NCI-H82 treated with DMSO at 0.1 percent for 48 hours (cell line): ENCODE data around the gene ARL13B.
"Not testable (repeated sequence)": the region's sequence is repeated elsewhere in the genome, so short reads cannot be mapped to it uniquely, and the experiment has no call there.

Experiments used
- DNase-seq: peaks from one replicate; lab custom pipeline; 2025; ENCODE audit not compliant: unreplicated experiment; lab: John Stamatoyannopoulos, UW

The ARL13B gene

DNA sequence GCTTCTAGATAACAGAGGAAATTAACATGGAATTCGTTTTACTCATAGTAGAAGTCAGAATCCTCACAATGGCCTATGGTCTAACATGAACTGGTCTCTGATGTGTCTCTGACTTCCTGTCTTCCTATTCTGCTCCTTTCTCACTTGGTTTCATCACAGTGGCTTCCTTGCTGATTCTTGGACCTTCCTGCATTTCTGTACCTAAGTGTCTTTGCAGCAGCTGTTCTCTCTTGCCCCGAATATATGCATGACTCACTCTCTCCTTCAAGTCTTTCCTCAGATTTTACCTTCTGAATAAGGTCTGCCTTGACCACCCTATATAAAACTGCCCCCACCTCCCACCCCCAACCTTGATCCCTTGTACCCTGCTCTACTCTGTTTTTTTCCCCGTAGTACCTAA lies 14.1 kb downstream of the ARL13B start:
- DNase-seq = no peak

DNA sequence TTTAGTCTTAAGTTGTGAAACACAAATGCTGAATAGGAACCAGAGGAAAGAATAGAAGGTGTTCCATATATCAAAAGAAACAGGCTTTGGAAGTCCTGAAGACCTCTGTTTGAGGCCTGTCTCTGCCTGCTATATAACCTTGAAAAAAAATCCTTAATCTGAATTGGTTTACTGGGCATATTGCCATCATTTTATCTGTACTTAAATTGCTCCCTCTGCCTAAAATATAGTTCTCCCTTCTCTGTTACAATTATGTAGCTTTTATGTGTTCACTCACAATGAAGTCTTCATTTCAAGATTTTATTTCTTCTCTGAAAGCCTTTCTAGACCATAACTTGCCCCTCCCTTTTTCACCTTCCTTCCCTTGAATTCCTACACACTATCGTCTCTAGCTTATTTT lies 21.2 kb downstream of the ARL13B start:
- DNase-seq = no peak

DNA sequence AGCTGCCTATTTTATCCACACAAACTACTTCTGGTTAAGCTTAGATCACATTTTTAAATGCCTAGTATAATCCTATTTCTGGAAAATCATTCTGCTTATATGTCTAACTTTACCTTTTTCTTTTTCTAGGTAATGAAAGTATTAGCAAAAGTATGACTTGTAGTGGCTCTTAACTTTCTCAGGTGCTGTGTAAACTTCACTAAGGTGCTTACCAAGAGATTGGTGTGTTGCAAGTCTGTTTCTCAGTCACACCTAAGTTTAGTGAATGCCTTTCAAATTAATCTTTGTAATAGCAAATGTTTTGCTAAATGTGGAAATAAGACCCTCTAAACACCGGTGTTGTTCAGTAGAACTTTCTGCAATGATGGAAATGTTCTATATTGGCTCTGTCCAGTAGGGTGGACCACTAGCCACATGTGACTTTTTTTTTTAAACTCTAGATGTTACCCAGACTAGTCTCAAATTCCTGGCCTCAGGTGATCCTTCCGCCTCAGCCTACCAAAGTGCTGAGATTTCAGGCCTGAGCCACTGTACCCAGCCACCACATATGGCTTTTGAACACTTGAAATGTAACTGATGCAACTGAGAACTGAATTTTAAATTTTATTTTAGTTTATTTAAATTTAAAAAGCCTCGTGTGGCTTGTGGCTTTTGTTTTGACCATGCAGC lies 22.0 kb downstream of the ARL13B start:
- no peak for DNase-seq

DNA sequence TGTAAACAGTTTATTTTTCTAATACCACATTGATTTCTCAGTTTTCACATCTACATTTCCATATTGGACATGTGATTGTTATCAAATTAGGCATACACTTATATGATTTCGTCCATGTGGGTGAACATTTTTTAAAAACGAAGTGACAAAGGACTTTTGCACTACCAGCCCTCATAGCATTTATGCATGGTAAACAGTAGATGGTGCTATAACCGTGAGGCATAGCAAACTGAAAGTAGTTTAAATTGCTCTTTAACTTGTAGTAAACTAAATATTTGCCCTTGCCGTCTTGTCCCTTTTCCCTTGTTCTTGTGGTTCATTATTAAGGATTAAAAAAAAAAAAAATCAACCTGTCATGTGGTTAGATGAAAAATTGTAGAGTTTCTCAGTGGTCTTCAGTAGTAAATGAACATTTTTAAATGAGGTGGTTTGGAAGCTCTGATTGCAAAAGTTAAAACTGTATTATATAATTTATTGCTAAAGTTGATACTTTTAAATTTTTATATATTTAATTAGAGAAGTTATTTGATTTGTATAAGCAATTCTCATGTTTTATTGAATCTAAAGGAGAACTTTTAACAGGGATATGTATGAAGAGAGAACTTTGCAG lies 24.5 kb downstream of the ARL13B start:
- no peak for DNase-seq

DNA sequence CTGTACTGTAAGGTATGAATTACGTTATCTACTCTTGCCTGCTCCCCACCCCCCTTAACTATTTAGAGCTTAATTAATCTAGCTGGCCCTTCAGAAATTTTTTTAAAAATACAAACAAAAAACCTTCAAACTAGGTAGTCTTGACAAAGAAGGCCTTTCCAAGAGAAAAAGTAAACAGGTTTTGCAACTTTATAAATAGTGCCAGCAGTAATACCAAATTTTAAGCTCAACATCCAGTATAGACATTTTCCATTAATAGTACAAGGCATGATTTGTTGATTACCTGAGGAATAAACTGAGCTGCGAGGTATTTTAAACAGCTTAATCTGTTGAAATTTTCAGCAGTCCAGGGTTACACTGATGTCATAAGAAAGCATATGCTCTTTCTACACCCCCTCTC lies 28.3 kb downstream of the ARL13B start:
- no peak for DNase-seq

DNA sequence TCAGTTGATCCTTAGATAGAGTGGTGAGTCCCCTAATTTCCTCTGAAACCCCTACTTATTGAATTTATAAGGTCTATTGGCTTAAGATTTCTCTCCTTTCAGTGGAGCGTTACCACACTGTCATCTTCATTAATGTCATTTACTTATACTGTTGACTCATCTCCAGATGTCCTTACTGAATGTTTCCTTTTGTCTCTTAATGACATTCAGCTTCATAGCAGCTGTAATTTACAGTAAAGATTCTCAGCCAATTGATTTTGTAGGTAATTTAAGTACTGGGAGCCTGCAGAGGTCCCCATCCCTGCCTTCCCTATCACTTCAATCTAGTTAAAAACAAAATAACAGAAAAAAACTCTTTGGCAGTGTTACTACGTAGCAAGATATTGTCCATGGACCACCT lies 29.7 kb downstream of the ARL13B start:
- DNase-seq = peak; percentile 52

DNA sequence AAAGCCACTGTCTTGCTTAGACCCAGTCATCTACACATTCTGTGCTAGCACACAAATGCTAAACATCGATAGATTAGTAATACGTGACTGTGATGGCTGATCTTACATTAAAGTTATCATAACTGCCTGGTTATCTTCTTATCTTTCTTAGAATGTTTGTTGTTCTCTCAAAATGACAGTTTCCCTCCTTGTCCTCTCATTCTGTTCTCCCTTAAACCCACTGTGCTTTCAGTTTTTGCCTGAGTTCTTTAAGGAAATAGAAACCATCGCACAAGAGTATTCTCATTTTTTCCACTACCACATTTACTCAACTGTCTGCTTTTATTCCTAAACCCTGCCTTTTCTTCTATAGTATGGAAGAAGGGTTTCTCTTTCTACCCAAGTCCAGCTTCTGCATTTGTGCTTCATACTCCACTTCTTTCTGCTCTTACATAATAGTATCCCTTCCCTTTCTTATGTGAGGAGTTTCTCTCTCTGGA lies 31.3 kb downstream of the ARL13B start:
- no peak for DNase-seq

DNA sequence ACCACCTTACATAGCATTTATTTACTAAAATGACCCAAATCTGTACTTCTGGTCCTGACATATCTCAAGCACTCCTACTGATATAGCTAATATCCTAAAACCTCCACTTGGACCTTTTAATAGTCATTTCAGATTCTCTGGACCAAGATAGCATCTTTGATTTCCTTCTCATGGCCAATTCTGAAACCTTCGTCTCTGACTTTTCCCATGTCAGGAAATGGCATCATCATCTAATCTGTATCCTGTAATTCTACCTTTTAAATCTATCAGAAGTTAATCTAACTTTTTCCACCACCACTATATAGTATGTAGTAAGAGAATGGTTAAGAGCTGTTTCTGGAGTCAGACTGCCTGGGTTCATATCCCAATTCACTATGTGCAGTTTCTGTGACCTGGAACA lies 32.2 kb downstream of the ARL13B start:
- no peak for DNase-seq

DNA sequence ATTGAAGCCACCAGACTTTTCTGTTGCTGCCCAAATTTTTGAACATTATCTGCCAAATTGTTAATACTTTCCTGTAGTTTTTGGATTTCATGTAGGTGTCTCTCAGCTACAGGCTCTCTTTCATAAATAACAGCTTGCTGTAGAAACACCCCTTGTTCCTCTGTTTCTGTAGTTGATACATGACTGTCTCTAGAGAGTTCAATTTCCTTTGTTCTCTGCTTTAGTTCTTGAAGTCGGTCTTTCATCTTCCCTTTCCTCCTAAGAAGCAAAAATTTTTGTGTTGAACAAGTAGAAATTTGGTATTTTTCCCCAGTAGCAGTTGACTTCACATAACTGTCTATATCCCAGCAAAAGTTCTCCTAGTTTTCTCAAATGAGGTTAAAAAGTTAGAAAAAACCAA lies 35.1 kb downstream of the ARL13B start:
- no peak for DNase-seq

DNA sequence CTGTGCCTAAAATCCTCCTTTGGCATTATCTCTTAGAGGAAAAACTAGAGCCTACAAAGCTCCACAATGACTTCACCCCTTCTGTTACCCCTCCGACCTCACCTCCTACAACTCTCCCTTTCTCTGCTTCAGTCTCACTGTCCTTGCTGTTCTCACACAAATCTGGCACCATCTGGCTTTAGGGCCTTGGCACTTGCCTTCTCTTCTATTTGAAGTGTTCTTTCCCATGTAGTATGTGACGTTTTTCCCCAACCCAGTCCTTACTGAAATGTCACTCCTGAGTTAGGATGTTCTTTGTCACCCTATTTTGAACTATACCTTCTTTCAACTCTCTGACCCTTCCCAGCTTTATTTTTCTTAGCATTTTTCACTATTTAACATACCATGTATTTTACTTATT lies 39.7 kb downstream of the ARL13B start:
- DNase-seq = no peak

DNA sequence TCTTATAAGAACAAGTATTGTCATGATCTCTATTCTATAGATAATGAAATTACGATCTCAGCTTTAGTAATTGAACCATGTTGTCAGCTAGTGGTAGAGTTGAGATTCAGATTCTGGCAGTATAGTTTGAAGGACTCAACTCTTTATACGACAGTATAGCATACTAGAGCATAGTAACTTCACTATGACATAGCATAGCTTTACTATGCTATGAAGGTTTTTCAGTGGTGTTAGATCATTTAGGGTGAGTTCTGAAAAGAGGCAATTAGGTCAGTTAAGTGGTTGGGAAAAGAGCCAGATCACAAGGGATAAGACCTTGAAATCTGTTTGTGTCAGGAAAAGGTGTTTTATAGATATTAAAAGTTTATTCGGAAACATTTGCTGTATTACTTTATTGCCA lies 40.3 kb downstream of the ARL13B start:
- no peak for DNase-seq

DNA sequence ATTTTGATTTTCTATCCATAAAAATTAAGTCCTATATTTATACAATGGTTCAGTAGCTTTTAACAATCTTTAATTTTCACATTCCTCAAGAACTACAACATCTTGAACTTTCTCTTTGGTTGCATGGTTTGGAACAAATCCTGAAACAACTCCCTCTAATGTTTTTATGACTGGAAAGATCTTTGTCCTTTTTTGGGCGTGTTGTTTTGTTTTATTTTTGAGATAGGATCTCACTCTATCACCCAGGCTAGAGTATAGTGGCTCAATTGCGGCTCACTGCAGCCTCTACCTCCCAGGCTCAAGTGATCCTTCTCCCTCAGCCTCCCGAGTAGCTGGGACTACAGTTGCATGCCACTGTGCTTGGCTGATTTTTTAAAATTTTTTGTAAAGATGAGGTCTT lies 44.4 kb downstream of the ARL13B start:
- no peak for DNase-seq

DNA sequence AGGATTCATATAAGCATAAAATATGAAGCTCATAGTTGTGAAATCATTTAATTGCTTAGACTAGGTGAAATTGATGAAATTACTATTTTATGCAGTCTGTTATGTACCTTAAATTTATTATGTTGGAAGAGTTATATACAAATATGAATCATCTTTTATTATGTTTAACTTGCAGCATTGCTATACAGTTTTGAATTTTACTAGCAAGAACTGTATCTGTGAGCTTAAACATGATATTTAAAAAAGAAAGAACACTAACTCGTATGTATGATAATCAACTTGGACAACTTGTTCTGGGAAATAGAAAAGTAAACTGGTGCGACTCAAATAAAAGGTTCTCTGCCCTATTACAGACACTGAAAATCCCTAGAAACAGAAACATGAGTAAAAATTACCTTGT lies 46.7 kb downstream of the ARL13B start:
- no peak for DNase-seq

DNA sequence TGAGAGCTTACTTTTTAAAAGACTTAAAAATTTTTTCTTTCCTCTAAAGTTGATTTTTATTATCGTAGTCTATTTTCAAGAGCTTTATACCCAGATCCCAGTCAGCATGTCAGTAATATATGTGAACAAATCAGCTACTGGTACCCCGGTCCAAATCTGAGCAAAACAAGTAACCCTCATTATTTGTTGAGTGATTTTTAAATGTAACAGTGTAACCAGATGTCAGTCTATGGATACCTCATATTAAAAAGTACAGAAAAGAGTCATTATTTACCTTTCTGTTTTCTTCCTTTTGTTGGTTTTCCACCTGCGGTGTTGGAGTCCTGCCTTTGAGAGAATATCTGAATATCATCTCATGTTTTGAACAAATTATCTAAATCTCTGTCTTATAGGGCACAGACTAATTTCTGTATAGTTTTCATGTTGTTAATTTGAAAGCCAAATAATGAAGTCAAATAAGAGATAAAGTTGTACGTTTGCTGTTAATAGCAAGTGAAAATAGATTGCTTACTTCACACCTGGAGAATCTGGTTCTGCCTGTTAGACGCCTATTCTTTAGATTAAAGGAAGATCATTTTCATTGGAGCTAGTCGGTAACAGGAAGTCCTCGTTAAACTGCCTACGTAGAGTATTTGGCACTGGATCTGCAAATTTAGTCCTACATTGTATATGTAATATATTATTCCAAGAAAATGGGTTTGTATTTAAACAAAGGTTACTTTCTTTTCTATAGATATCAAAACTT lies 48.3 kb downstream of the ARL13B start, which contains the start of gene STX19:
TSS of gene STX19 (minus strand) at position 505 of the 745 bp plus-strand sequence. CDS start 13,328 bp downstream, outside the sequence.
- DNase-seq = no peak

DNA sequence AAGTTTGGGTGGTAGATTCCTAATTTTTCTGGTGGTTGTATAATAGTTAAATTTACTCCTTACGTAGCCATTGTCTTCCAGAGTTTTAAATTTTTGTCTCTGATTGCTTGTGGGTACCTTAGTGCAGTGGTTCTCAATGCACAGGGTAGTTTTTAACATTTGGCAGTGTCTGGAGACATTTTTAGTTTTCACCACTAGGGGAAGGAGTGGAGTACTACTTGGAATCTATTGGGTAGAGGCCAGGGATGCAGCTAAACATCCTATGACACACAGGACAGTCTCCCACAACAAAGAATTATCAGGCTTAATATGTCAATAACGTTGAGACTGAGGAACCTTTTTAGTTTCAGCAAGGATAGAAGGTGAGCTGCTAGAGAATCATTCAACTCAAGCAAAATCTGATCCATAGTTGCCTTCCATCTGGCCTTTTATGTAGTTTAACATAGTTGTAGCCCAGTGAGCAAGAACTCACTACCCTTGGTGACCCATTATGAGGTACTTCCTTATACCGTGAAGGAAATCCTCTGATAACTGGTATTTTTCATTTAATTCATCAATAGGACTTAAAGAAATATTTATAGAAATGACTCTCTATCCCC lies 57.1 kb downstream of the ARL13B start:
- DNase-seq = peak; percentile 27

DNA sequence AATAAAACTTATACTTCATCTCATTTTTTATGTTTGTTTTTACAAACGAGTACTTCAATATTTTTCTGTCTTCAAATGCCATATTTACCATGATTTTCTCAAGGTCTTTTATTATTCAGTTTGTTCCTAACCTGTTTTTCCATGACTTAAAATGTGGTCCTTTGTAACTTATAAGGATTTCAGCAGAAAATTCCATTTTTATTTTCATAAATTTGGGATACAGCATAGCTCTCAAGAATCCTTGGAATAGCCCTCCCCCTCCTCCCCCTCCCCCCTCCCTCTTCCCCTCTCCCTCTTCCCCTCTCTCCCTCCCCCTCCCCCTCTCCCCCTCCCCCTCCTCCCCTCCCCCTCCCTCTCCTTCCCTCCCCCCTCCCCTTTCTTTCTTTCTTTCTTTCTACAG lies 63.3 kb downstream of the ARL13B start:
- no peak for DNase-seq

DNA sequence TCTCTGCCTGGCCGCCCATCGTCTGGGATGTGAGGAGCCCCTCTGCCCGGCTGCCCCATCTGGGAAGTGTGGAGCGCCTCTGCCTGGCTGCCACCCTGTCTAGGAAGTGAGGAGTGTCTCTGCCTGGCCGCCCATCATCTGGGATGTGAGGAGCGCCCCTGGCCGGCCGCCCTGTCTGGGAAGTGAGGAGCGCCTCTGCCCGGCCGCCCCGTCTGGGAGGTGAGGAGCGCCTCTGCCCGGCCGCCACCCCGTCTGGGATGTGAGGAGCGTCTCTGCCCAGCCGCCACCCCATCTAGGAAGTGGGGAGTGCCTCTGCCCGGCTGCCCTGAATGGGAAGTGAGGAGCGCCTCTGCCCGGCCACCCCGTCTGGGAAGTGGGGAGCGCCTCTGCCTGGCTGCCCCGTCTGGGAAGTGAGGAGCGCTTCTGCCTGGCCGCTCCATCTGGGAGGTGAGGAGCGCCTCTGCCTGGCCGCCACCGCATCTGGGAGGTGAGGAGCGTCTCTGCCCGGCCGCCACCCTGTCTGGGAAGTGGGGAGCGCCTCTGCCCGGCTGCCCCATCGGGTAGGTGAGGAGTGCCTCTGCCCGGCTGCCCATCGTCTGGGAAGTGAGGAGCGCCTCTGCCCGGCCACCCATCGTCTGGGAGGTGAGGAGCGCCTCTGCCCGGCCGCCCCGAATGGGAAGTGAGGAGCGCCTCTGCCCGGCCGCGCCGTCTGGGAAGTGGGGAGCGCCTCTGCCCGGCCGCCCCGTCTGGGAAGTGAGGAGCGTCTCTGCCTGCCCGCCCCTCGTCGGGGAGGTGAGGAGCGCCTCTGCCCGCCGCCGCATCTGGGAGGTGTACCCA lies 64.4 kb downstream of the ARL13B start:
- DNase-seq = not testable (repeated sequence)

DNA sequence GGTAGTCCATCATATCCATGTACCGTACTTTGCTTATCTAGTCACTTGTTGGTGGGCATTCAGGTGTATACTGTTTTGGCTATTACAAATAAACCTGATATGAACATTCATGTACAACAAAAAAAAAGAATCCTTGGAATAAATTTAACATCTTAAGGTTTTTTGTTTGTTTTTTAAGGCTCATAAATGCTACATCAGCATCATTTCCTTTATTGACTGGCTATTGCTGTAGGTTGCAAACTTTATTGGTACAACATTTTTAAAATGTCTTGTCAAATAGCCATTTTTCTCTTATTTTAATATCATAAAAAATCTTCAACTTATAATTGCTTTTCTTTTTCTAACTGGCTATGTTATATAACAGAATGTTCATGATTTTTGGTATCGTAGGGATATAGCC lies 66.6 kb downstream of the ARL13B start:
- DNase-seq = no peak

DNA sequence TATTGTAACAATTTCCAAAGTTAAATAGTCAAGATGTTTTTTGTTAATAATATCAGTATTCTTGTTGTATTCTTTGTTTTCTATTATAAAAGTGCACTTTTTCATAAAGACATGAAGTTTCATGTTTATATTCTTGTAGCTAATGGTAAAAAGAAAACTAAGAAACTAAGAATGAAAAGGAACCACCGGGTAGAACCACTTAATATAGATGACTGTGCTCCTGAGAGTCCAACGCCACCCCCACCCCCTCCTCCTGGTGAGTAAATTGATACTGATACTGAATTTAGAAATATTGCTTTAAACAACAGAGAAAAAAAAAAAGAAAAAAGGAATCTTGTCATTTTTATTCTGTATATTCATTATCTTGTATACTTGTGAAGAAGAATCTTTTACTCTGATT lies 69.3 kb downstream of the ARL13B start:
- DNase-seq = no peak

DNA sequence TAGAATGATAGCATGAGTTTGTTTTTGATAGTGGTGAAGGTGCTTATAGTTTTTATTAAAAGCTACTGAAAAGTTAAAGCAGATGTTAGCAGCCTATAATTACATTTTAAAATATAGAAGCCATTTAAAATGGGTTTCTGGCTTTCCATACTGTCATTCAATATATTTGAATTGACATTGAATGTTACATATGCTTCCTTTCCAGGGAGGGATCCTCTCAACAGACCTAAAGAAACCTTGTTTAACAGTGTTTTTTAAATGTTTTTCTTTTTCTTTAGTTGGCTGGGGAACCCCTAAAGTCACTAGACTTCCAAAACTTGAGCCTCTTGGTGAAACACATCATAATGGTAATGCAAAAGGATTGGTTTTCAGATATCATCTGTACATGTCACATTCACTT lies 70.6 kb downstream of the ARL13B start:
- DNase-seq = no peak

DNA sequence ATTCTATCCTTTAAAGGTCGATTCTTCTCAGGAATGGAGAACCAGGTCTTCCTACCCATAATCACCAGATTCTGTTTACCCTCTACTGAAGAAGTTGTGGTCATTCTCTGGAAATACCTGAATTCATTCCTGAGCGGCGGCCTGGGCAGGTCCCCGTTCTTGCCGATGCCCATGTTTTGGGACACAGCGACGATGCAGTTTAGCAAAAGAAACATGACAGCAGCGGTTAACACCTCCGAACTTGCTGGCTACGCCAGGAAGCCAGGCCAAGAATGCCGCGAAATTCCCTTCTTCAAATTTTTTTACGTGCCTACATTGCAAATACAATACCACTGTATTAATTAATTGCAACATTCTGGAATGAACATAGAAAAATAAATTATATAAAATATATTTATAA lies 81.3 kb downstream of the ARL13B start:
- DNase-seq = no peak
